Renal cortex interstitium (tissue), 11 donors: ENCODE measurements around the gene LHX5. TPM values are rescaled to one million over a fixed set of nuclear protein-coding genes. Genes with fewer than 3 reads are reported as not detected.

Experiments used
- DNase-seq, 11 donors: peaks; one replicate each; pipeline ENCODE4 v3.0.0-alpha.2; 2013; ENCODE audit warnings: low read depth in 9 of 11, low spot score in 4 of 11; ENCODE audit errors: extremely low read depth in 1 of 11
- polyA plus RNA-seq, 3 donors: library from polyadenylated mRNA; unstranded; fragments of 120-200 nt; gene quantifications; one replicate each; pipeline ENCODE4 v1.2.1, GENCODE V29; 2013; ENCODE audit not compliant: insufficient read length in 3 of 3

Gene LHX5
- polyA plus RNA-seq, 3 donors: not detected

GRCh38 chr12:113479590-113480335 is 8.1 kb upstream of the LHX5 start:
- DNase-seq: peak; percentile 48 to 74 (median 63)

GRCh38 chr12:113479216-113479589 is 7.5 kb upstream of the LHX5 start:
- no peak for DNase-seq

GRCh38 chr12:113478351-113479011 is 6.8 kb upstream of the LHX5 start:
- DNase-seq: no peak

GRCh38 chr12:113477842-113478215 is 6.2 kb upstream of the LHX5 start:
- DNase-seq: no peak

GRCh38 chr12:113477171-113477841 is 5.6 kb upstream of the LHX5 start:
- no peak for DNase-seq

GRCh38 chr12:113476176-113476986 is 4.7 kb upstream of the LHX5 start:
- DNase-seq: no peak

GRCh38 chr12:113475451-113476175 is 3.9 kb upstream of the LHX5 start:
- no peak for DNase-seq

- DNase-seq: no peak
Observed at GRCh38 chr12:113474635-113475436, 3.2 kb upstream of the LHX5 start.

- no peak for DNase-seq
Observed at GRCh38 chr12:113473942-113474341, 2.3 kb upstream of the LHX5 start.

GRCh38 chr12:113473400-113473799 is 1.7 kb upstream of the LHX5 start:
- no peak for DNase-seq

- DNase-seq: no peak
Observed at GRCh38 chr12:113472191-113473121, 785 bp upstream of the LHX5 start.

GRCh38 chr12:113470871-113471618 is 626 bp downstream of the LHX5 start:
- DNase-seq: no peak

- DNase-seq: no peak
Observed at GRCh38 chr12:113469949-113470743, 1.5 kb downstream of the LHX5 start.

- DNase-seq: no peak
Observed at GRCh38 chr12:113469224-113469948, 2.3 kb downstream of the LHX5 start.
